H1 (cell line): ENCODE measurements around the gene PRPF40B. TPM values are rescaled to one million over a fixed set of nuclear protein-coding genes. Genes with fewer than 3 reads are reported as not detected.

Source experiments
- CTCF ChIA-PET: fragments of 300-600 bp; sonication (Branson Sonifier 250); formaldehyde crosslinking; loops from one replicate; lab custom pipeline; 2021; ENCODE audit not compliant: partially characterized antibody; lab: Charles Lee
- POLR2A ChIA-PET: fragments of 300-600 bp; sonication (Branson Sonifier 250); formaldehyde crosslinking; loops from one replicate; lab custom pipeline; 2021; ENCODE audit warnings: inconsistent platforms; ENCODE audit not compliant: partially characterized antibody; lab: Charles Lee
- DNase-seq, 2 experiments: peaks; one replicate each; pipeline versions ENCODE4 v3.0.0 to v3.0.0-alpha.2; 2010 to 2022; ENCODE audit warnings: low spot score in 2 of 2, low read depth in 1 of 2, mixed read lengths in 1 of 2
- FAIRE-seq: peaks from 2 replicates; lab custom pipeline; 2011; peaks lifted over from hg19 to GRCh38; lab: Jason Lieb, UNC
- H2AFZ ChIP-seq: 2 replicates; pipeline ENCODE4 v1.8.1; 2012; ENCODE audit warnings: low read length, inconsistent platforms
- H2AK5ac ChIP-seq: 2 replicates; pipeline ENCODE4 v1.6.1; 2013; ENCODE audit warnings: low read depth, low read length
- H2BK120ac ChIP-seq: replicated peaks from 2 replicates; pipeline ENCODE3; 2013; ENCODE audit warnings: low read depth, low read length, inconsistent platforms
- H2BK12ac ChIP-seq: 2 replicates; pipeline ENCODE4 v1.6.1; 2013; ENCODE audit warnings: low read depth, low read length
- H2BK15ac ChIP-seq: 2 replicates; pipeline ENCODE4 v1.6.1; 2013; ENCODE audit warnings: low read length
- H2BK20ac ChIP-seq: 2 replicates; pipeline ENCODE4 v1.6.1; 2013; ENCODE audit warnings: low read length
- H2BK5ac ChIP-seq: 2 replicates; pipeline ENCODE4 v1.6.1; 2013; ENCODE audit warnings: low read depth, low read length
- H3K14ac ChIP-seq: 2 replicates; pipeline ENCODE4 v1.6.1; 2013; ENCODE audit warnings: inconsistent platforms; ENCODE audit not compliant: insufficient read length
- H3K18ac ChIP-seq: 2 replicates; pipeline ENCODE4 v1.6.1; 2013; ENCODE audit warnings: low read length; ENCODE audit errors: extremely low read depth
- H3K23ac ChIP-seq: 2 replicates; pipeline ENCODE4 v1.6.1; 2013; ENCODE audit warnings: inconsistent platforms; ENCODE audit not compliant: insufficient read length
- H3K23me2 ChIP-seq: 2 replicates; pipeline ENCODE4 v1.6.1; 2013; ENCODE audit warnings: low read depth, low read length
- H3K27ac ChIP-seq: 2 replicates; pipeline ENCODE4 v1.6.1; 2011; ENCODE audit warnings: low read depth, low read length, inconsistent platforms
- H3K27me3 ChIP-seq, 4 experiments: replicated peaks in 1 of 4; 1 replicate in 1 of 4; 2 replicates in 3 of 4; pipeline versions ENCODE4 v1.6.1 to v1.8.1; 2011 to 2013; ENCODE audit warnings: low read length in 3 of 4, mild to moderate bottlenecking in 3 of 4, inconsistent platforms in 2 of 4, mixed read lengths in 2 of 4, moderate library complexity in 1 of 4; ENCODE audit not compliant: control insufficient read depth in 3 of 4, insufficient read depth in 3 of 4; ENCODE audit errors: extremely low read depth in 1 of 4
- H3K36me3 ChIP-seq, 4 experiments: 2 replicates each; pipeline versions ENCODE4 v1.6.1 to v1.8.1; 2011 to 2013; ENCODE audit warnings: mild to moderate bottlenecking in 4 of 4, low read length in 3 of 4, moderate library complexity in 2 of 4, control low read depth in 1 of 4, inconsistent platforms in 1 of 4; ENCODE audit not compliant: insufficient read depth in 4 of 4, control insufficient read depth in 2 of 4
- H3K4ac ChIP-seq: replicated peaks from 2 replicates; pipeline ENCODE3; 2013; ENCODE audit warnings: low read length, low read depth, mixed read lengths, inconsistent platforms; ENCODE audit not compliant: insufficient read length
- H3K4me1 ChIP-seq, 4 experiments: replicated peaks in 1 of 4; 1 replicate in 1 of 4; 2 replicates in 3 of 4; pipeline versions ENCODE4 v1.6.1 to v1.8.1; 2011 to 2013; ENCODE audit warnings: low read length in 3 of 4, inconsistent platforms in 2 of 4, mixed read lengths in 1 of 4; ENCODE audit not compliant: insufficient read depth in 4 of 4, control insufficient read depth in 3 of 4
- H3K4me2 ChIP-seq, 2 experiments: 2 replicates each; pipeline versions ENCODE4 v1.6.1 to v1.8.1; 2011 to 2013; ENCODE audit warnings: low read depth in 2 of 2, low read length in 2 of 2, control low read depth in 1 of 2, inconsistent platforms in 1 of 2, mild to moderate bottlenecking in 1 of 2; ENCODE audit not compliant: insufficient read depth in 1 of 2
- H3K4me3 ChIP-seq, 4 experiments: fragments of 200-600, 300-600 bp in 1 of 4; sonication (generic), shearing (Covaris generic), sonication (Bioruptor Twin) in 1 of 4; 2 replicates each; pipeline versions ENCODE4 v1.5.1 to v1.8.1; 2011 to 2016; ENCODE audit warnings: low read length in 4 of 4, low read depth in 3 of 4, control low read depth in 2 of 4, inconsistent platforms in 2 of 4, mild to moderate bottlenecking in 2 of 4, mixed read lengths in 1 of 4, moderate library complexity in 1 of 4; ENCODE audit not compliant: insufficient read depth in 2 of 4; ENCODE audit errors: extremely low read depth in 1 of 4
- H3K56ac ChIP-seq: replicated peaks from 2 replicates; pipeline ENCODE3; 2013; ENCODE audit warnings: low read depth, mild to moderate bottlenecking, mixed read lengths, low read length, inconsistent platforms; ENCODE audit not compliant: insufficient read length
- H3K79me1 ChIP-seq: 2 replicates; pipeline ENCODE4 v1.6.1; 2013; ENCODE audit warnings: low read depth, low read length, control low read depth
- H3K79me2 ChIP-seq, 2 experiments: 2 replicates each; pipeline versions ENCODE4 v1.6.1 to v1.8.1; 2012 to 2013; ENCODE audit warnings: low read length in 2 of 2, mild to moderate bottlenecking in 2 of 2, inconsistent platforms in 1 of 2; ENCODE audit not compliant: insufficient read depth in 2 of 2, control insufficient read depth in 1 of 2
- H3K9ac ChIP-seq, 4 experiments: replicated peaks in 1 of 4; 1 replicate in 1 of 4; 2 replicates in 3 of 4; pipeline versions ENCODE4 v1.6.1 to v1.8.1; 2011 to 2013; ENCODE audit warnings: low read depth in 3 of 4, low read length in 3 of 4, control low read depth in 2 of 4, mild to moderate bottlenecking in 2 of 4, moderate library complexity in 2 of 4, inconsistent platforms in 1 of 4; ENCODE audit errors: extremely low read depth in 1 of 4
- H3K9me3 ChIP-seq, 2 experiments: 2 replicates each; pipeline versions ENCODE4 v1.6.1 to v1.8.1; 2012 to 2013; ENCODE audit warnings: mild to moderate bottlenecking in 2 of 2, moderate library complexity in 2 of 2, control low read depth in 1 of 2, inconsistent platforms in 1 of 2, low read depth in 1 of 2, low read length in 1 of 2, mixed read lengths in 1 of 2; ENCODE audit not compliant: insufficient read depth in 2 of 2
- H4K20me1 ChIP-seq, 2 experiments: replicated peaks in 1 of 2; 2 replicates each; pipeline versions ENCODE3 to v1.8.1; 2011 to 2013; ENCODE audit warnings: inconsistent platforms in 2 of 2, low read length in 2 of 2, mild to moderate bottlenecking in 1 of 2; ENCODE audit not compliant: insufficient read depth in 2 of 2, control insufficient read depth in 1 of 2
- H4K5ac ChIP-seq: 2 replicates; pipeline ENCODE4 v1.6.1; 2013; ENCODE audit warnings: low read length, low read depth, mixed read lengths, inconsistent platforms; ENCODE audit not compliant: insufficient read length
- H4K8ac ChIP-seq: 2 replicates; pipeline ENCODE4 v1.8.0; 2013; ENCODE audit warnings: mild to moderate bottlenecking, moderate library complexity, low read length, inconsistent platforms; ENCODE audit not compliant: insufficient read depth; ENCODE audit errors: extremely low read depth
- H4K91ac ChIP-seq: replicated peaks from 2 replicates; pipeline ENCODE3; 2013; ENCODE audit warnings: low read length, mixed read lengths, inconsistent platforms; ENCODE audit not compliant: insufficient read length
- BACH1 ChIP-seq: IDR thresholded peaks from 2 replicates; pipeline ENCODE4 v1.6.1; 2012; ENCODE audit warnings: low read length, improper control_type of control experiment
- CEBPB ChIP-seq: IDR thresholded peaks from 2 replicates; pipeline ENCODE4 v1.6.1; 2012; ENCODE audit warnings: low read depth, low read length
- JUN ChIP-seq: IDR thresholded peaks from 2 replicates; pipeline ENCODE4 v1.6.1; 2011; ENCODE audit warnings: low read depth, mild to moderate bottlenecking, improper control_type of control experiment, low read length
- KDM5A ChIP-seq: fragments of 200-600 bp; IDR thresholded peaks from 2 replicates; pipeline ENCODE4 v1.7.1; 2012; ENCODE audit warnings: mild to moderate bottlenecking, low read length, inconsistent platforms, mixed read lengths
- NRF1 ChIP-seq: IDR thresholded peaks from 2 replicates; pipeline ENCODE4 v1.6.1; 2011; ENCODE audit warnings: mild to moderate bottlenecking, low read depth, low read length, improper control_type of control experiment
- PHF8 ChIP-seq: fragments of 200-600 bp; sonication (generic); conservative IDR thresholded peaks from 2 replicates; pipeline ENCODE4 v1.7.1; 2012; ENCODE audit warnings: low read depth, mild to moderate bottlenecking, inconsistent platforms, low read length, moderate library complexity
- RFX5 ChIP-seq: IDR thresholded peaks from 2 replicates; pipeline ENCODE4 v1.6.1; 2011; ENCODE audit warnings: low read depth, low read length, improper control_type of control experiment, borderline replicate concordance
- SIRT6 ChIP-seq: IDR thresholded peaks from one replicate; pipeline ENCODE4 v1.7.1; 2012; ENCODE audit warnings: low read length, inconsistent platforms
- SIX5 ChIP-seq: IDR thresholded peaks from 2 replicates; pipeline ENCODE4 v1.6.1; 2011; ENCODE audit warnings: mild to moderate bottlenecking, low read depth, low read length
- SP2 ChIP-seq: IDR thresholded peaks from 2 replicates; pipeline ENCODE4 v1.6.1; 2012; ENCODE audit warnings: mild to moderate bottlenecking, low read length, inconsistent platforms
- WGBS, 2 experiments: shearing (Covaris generic) in 1 of 2; methylation state at CpG; one replicate each; pipeline versions ENCODE4 v1.1.6 to v1.1.7; 2013 to 2015; ENCODE audit warnings: low lambda C conversion rate in 2 of 2, mixed read lengths in 2 of 2, inconsistent platforms in 1 of 2, low coverage in 1 of 2, missing lambda C conversion rate in 1 of 2; ENCODE audit not compliant: insufficient replicate concordance in 2 of 2, insufficient coverage in 1 of 2, insufficient read length in 1 of 2; ENCODE audit errors: extremely low coverage in 1 of 2, missing lambda C conversion rate in 1 of 2; 5-methylcytosine and 5-hydroxymethylcytosine counted together
- polyA plus RNA-seq, 7 experiments: library from polyadenylated mRNA; depleted of rRNA in 3 of 7; stranded (reverse) in 5 of 7; unstranded in 2 of 7; fragments of >200 nt in 5 of 7; fragments of 200-250 nt in 2 of 7; gene quantifications; 1 replicate in 5 of 7; 2 replicates in 1 of 7; 4 replicates in 1 of 7; pipeline versions ENCODE4 v1.2.1 to v1.2.3, GENCODE V29; 2011 to 2013; ENCODE audit warnings: missing spikeins in 2 of 7, mixed read lengths in 2 of 7
- total RNA-seq: library from RNA; stranded (reverse); fragmentation: NEBNext Ultra II Directional; extraction: Animal tissue kit (Norgen Biotek cat#: 25700); gene quantifications from 2 replicates; pipeline ENCODE4 v1.2.1, GENCODE V29; 2021
- TF ChIP-seq, protein P1 (sequence below): IDR thresholded peaks from 2 replicates; pipeline ENCODE4 v1.6.1; 2012; ENCODE audit warnings: inconsistent platforms

The PRPF40B gene
- total and polyA plus RNA-seq, 2 of the 8 experiments (the other 6 are each of a cell fraction or from before 2014, with no cell fraction given), result 14.4 to 24.4 TPM

DNA sequence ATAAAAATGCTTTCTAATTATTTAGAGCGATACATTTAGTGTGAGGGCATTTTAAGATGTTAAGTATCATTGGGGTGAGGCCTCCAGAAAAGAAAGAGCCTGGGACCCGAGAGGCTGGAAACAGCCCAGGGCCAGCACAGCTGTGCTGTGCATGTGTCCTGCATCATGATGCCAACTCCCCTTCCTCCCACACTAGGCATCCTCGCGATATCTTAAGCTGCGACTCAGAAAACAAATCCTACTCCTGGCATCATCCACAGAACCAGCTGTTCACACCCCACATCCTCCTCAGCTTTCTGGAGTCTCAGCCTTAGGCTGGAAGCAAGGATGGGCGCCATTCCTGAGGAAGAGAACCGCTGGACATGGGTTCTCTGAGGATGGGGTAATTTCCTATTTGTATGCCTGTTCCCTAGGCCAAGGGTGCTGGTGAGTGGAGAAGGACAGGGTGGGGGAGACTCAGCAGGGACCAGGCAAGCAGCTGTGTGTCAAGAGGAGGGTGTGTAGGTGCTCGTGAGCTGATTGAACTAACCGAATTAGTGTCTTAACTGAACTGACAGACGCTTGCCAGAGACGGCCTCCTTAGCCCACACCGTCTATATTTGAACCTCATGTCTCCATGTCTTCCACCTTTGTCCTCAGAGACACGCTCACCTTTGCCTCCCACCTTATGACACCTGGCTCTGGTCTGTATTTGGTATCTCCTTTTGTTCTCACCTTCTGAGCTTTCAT lies 39.8 kb upstream of the PRPF40B start:
- Histone ChIP-seq H3K18ac (no peak overlapping the region), H2BK15ac (no peak overlapping the region), H3K4me3 (no peak overlapping the region), H2AFZ (no peak overlapping the region), H3K4me1 (peaks cover 0 to 6% (median 4%) of the 10 kb centered on the region in 4 experiments; a peak in 4 of 7 replicates), H3K56ac (no peak overlapping the region), H3K23ac (no peak overlapping the region), H4K8ac (no peak overlapping the region), H4K91ac (no peak overlapping the region), H2AK5ac (no peak overlapping the region), H3K27me3 (no peaks in the 10 kb centered on the region), H3K27ac (no peak overlapping the region), H3K9me3 (no peaks in the 10 kb centered on the region), H4K20me1 (peaks cover 0 to 7% of the 10 kb centered on the region in 2 experiments), H3K9ac (no peak overlapping the region), H2BK5ac (no peak overlapping the region), H4K5ac (no peak overlapping the region), H2BK120ac (no peak overlapping the region), H2BK12ac (no peak overlapping the region), H2BK20ac (no peak overlapping the region), H3K23me2 (no peaks in the 10 kb centered on the region; the same call in 1 of the 2 replicates), H3K36me3 (no peaks in the 10 kb centered on the region; a peak in 1 of 8 replicates), H3K4ac (no peak overlapping the region), H3K4me2 (no peak overlapping the region), H3K79me1 (no peaks in the 10 kb centered on the region; the same call in 1 of the 2 replicates), H3K79me2 (no peaks in the 10 kb centered on the region; a peak in 1 of 4 replicates), H3K14ac (no peak overlapping the region)
- DNase-seq (no peak), FAIRE-seq (no peak)
- CTCF ChIA-PET, result interaction anchor here (0.6 to 10.8 kb wide), 12 partner anchors 9 to 320 kb away, joined by 3 to 171 read pairs (median 4); partner anchors contain the start of genes PRPF40B and SPATS2
- POLR2A ChIA-PET, result interaction anchor here (1.1 to 4.5 kb wide), 5 partner anchors 10 to 29 kb away, joined by 3 to 20 read pairs (median 7); partner anchors contain the start of gene MCRS1
- WGBS, 2 experiments, result 91% methylated on average over 13 of the region's 13 CpGs; no CpG with 5 or more reads in 1 of the 2 experiments
- TF ChIP-seq, protein P1, sequence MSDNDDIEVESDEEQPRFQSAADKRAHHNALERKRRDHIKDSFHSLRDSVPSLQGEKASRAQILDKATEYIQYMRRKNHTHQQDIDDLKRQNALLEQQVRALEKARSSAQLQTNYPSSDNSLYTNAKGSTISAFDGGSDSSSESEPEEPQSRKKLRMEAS, result no peak
- TF ChIP-seq JUN (no peak), PHF8 (no peak), RFX5 (no peak), NRF1 (no peak), SP2 (no peak), BACH1 (no peak), SIX5 (no peak), SIRT6 (no peak), CEBPB (no peak), KDM5A (no peak)
